K562 (cell line): ENCODE results near the gene EEF2K. TPM values are rescaled to one million over a fixed set of nuclear protein-coding genes. Genes with fewer than 3 reads are reported as not detected.
A peak's percentile ranks its signal among the peaks of the same experiment; 100 is the strongest.

Experiments
- BRF1 ChIP-seq: IDR thresholded peaks from 3 replicates; pipeline ENCODE4 v1.6.1; 2011; ENCODE audit warnings: borderline replicate concordance, mild to moderate bottlenecking; ENCODE audit not compliant: insufficient read length; ENCODE audit errors: extremely low read depth
- CTBP1 ChIP-seq: fragments of 450-650 bp; IDR thresholded peaks from 2 replicates; pipeline ENCODE4 v1.6.1; 2016; ENCODE audit warnings: borderline replicate concordance
- DMBX1 ChIP-seq: fragments of 250-450 bp; sonication (Bioruptor Pico); IDR thresholded peaks from 2 replicates; pipeline ENCODE4 v1.8.0; 2022; ENCODE audit warnings: inconsistent platforms, mild to moderate bottlenecking, moderate library complexity, borderline replicate concordance
- GATAD2B ChIP-seq: fragments of 450-650 bp; IDR thresholded peaks from 2 replicates; pipeline ENCODE4 v1.6.1; 2017; ENCODE audit warnings: mild to moderate bottlenecking, borderline replicate concordance
- GTF2F1 ChIP-seq: IDR thresholded peaks from 2 replicates; pipeline ENCODE4 v1.6.1; 2011; ENCODE audit warnings: low read depth, low read length, improper control_type of control experiment
- HNRNPLL ChIP-seq: fragments of 200-400 bp; formaldehyde crosslinking; IDR thresholded peaks from 2 replicates; pipeline ENCODE4 v1.6.1; 2017; ENCODE audit warnings: low read length, low read depth, mild to moderate bottlenecking; ENCODE audit not compliant: poor library complexity, severe bottlenecking
- KDM1A ChIP-seq, 2 experiments: fragments of 450-650 bp; IDR thresholded peaks; 2 replicates each; pipeline ENCODE4 v1.6.1; 2016; ENCODE audit warnings: mild to moderate bottlenecking in 2 of 2
- KDM4B ChIP-seq, 2 experiments: fragments of 450-650 bp in 1 of 2; sonication (generic) in 1 of 2; IDR thresholded peaks; 2 replicates each; pipeline ENCODE4 v1.6.1; 2016 to 2017; ENCODE audit warnings: borderline replicate concordance in 2 of 2, antibody characterized with exemption in 1 of 2, low read depth in 1 of 2, mild to moderate bottlenecking in 1 of 2
- POLR2AphosphoS2 ChIP-seq: IDR thresholded peaks from 2 replicates; pipeline ENCODE4 v1.6.1; 2012; ENCODE audit warnings: low read length, improper control_type of control experiment
- RFX5 ChIP-seq: IDR thresholded peaks from 2 replicates; pipeline ENCODE4 v1.6.1; 2011; ENCODE audit warnings: low read depth, mild to moderate bottlenecking, improper control_type of control experiment, low read length
- SP1 ChIP-seq: sonication (generic); formaldehyde crosslinking; IDR thresholded peaks from 2 replicates; pipeline ENCODE4 v1.8.1; 2022; ENCODE audit warnings: mild to moderate bottlenecking, missing genetic modification reagents
- TBP ChIP-seq: optimal IDR thresholded peaks from 2 replicates; pipeline ENCODE3; 2011; ENCODE audit warnings: low read depth, low read length, improper control_type of control experiment
- ZC3H11A ChIP-seq: IDR thresholded peaks from 2 replicates; pipeline ENCODE4 v1.6.1; 2012; ENCODE audit warnings: low read depth, low read length, improper control_type of control experiment
- ZNF239 ChIP-seq: fragments of 250-450 bp; sonication (Bioruptor Pico); IDR thresholded peaks from 2 replicates; pipeline ENCODE4 v1.4.0; 2020; ENCODE audit warnings: mild to moderate bottlenecking
- ZNF253 ChIP-seq: fragments of 250-450 bp; sonication (Bioruptor Pico); conservative IDR thresholded peaks from 2 replicates; pipeline ENCODE4 v1.6.1; 2021; ENCODE audit warnings: mild to moderate bottlenecking
- polyA plus RNA-seq, 8 experiments: library from polyadenylated mRNA; depleted of rRNA in 4 of 8; stranded (reverse) in 5 of 8; unstranded in 3 of 8; fragments of >200 nt; fragmentation: Nextera tagmentation in 2 of 8; fragmentation: Illumina TruSeq in 1 of 8; extraction: Ambion mirVana in 2 of 8; extraction: Trizol in 1 of 8; gene quantifications; 2 replicates each; pipeline versions ENCODE4 v1.2.1 to v1.2.3, GENCODE V29; 2011 to 2014; ENCODE audit warnings: inconsistent platforms in 1 of 8, missing spikeins in 1 of 8
- total RNA-seq, 7 experiments: library from RNA; depleted of rRNA in 6 of 7; stranded (reverse); fragments of >200 nt in 6 of 7; fragmentation: Illumina TruSeq in 2 of 7; extraction: Trizol in 2 of 7; gene quantifications; 2 replicates each; pipeline versions ENCODE4 v1.2.1 to v1.2.3, GENCODE V29; 2011 to 2021; ENCODE audit warnings: low replicate concordance in 1 of 7
- TF ChIP-seq, protein P1 (sequence below): fragments of 450-650 bp; IDR thresholded peaks from 2 replicates; pipeline ENCODE4 v1.6.1; 2014; ENCODE audit warnings: low read depth, mild to moderate bottlenecking, moderate library complexity, borderline replicate concordance
- TF ChIP-seq, protein P2 (sequence below): fragments of 450-650 bp; formaldehyde crosslinking; IDR thresholded peaks from 2 replicates; pipeline ENCODE4 v1.4.0; 2022; ENCODE audit warnings: mild to moderate bottlenecking, moderate library complexity
- TF ChIP-seq, protein P3 (sequence below), 2 experiments: fragments of 150-350 bp in 1 of 2; IDR thresholded peaks; 2 replicates each; pipeline ENCODE4 v1.6.1; 2012 to 2016; ENCODE audit warnings: low read depth in 2 of 2, low read length in 2 of 2, mild to moderate bottlenecking in 1 of 2, moderate library complexity in 1 of 2
- TF ChIP-seq, protein P4 (sequence below): IDR thresholded peaks from 2 replicates; pipeline ENCODE4 v1.6.1; 2012; ENCODE audit warnings: low read depth, low read length, improper control_type of control experiment, borderline replicate concordance

EEF2K gene
- total and polyA plus RNA-seq, 9 of the 15 experiments (the other 6 are each of a cell fraction or from before 2014, with no cell fraction given) = 3.0 to 35.2 (median 12.2) TPM

DNA sequence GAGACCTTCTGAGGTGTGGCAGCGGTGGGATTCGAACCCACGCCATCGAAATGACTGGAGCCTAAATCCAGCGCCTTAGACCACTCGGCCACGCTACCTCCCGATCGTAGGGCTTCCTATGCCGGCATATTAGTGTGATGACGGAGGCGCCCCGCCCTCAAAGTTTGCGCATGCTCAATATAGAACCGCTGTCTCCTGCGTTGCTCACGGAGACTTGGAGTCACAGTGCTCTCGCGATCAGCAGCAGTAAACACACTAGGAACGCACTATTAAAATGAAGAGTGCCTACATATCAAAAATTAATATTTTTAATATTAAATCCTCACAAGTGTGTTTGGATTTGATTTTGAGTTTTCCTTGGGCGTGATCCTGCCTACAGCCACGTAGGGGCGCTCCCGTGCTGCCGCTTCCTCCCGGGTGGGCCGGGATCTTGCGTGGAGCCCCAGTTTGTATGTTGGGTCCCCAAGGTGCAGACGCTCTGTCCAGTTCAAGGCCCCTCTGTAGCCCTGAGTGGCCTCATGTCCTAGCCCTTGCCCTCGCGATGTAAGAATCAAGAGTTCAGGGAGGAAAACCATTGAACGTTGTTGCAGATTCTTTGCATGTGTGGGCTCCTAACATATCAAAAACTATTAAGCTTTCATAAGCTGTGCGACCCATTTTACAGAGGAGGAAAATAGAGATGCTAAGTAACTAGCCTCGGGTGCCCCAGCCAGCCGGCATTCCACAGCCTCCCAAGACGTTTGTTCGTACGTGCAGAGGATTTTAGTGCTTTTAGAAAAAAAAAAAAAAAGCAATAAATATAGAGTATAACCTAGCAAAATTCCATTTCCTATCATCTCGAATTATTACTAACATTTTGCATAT is 10.2 kb upstream of the EEF2K start (continued):
- TF ChIP-seq RFX5 (peak; percentile 59; the same call in 1 of the 2 replicates), POLR2AphosphoS2 (peak; percentile 74; the same call in 1 of the 2 replicates), KDM1A (IDR thresholded peaks at IDR 0.05) (peak; percentile 38 to 76; a peak in 3 of 4 replicates), SP1 (CRISPR knock-in tag) (peak; percentile 98), CTBP1 (0 out of 2 replicates have a peak, but pooled peaks have one; percentile 12), GATAD2B (0 out of 2 replicates have a peak, but pooled peaks have one; percentile 8), ZNF253 (CRISPR knock-in tag) (no peak), TBP (peak; percentile 100), GTF2F1 (no peak), ZNF239 (CRISPR knock-in tag) (no peak), BRF1 (peak; percentile 98), DMBX1 (CRISPR knock-in tag) (no peak), KDM4B (IDR thresholded peaks at IDR 0.05; ENCODE audit: borderline replicate concordance in 2 of 2, low read depth in 1 of 2) (no peak), ZC3H11A (peak; percentile 73; the same call in 1 of the 2 replicates), HNRNPLL (peak; percentile 53)
- TF ChIP-seq, protein P1, sequence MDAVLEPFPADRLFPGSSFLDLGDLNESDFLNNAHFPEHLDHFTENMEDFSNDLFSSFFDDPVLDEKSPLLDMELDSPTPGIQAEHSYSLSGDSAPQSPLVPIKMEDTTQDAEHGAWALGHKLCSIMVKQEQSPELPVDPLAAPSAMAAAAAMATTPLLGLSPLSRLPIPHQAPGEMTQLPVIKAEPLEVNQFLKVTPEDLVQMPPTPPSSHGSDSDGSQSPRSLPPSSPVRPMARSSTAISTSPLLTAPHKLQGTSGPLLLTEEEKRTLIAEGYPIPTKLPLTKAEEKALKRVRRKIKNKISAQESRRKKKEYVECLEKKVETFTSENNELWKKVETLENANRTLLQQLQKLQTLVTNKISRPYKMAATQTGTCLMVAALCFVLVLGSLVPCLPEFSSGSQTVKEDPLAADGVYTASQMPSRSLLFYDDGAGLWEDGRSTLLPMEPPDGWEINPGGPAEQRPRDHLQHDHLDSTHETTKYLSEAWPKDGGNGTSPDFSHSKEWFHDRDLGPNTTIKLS = peak; percentile 17; the same call in 1 of the 2 replicates
- TF ChIP-seq, protein P2, sequence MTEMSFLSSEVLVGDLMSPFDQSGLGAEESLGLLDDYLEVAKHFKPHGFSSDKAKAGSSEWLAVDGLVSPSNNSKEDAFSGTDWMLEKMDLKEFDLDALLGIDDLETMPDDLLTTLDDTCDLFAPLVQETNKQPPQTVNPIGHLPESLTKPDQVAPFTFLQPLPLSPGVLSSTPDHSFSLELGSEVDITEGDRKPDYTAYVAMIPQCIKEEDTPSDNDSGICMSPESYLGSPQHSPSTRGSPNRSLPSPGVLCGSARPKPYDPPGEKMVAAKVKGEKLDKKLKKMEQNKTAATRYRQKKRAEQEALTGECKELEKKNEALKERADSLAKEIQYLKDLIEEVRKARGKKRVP (CRISPR knock-in tag) = no peak
- TF ChIP-seq, protein P3, sequence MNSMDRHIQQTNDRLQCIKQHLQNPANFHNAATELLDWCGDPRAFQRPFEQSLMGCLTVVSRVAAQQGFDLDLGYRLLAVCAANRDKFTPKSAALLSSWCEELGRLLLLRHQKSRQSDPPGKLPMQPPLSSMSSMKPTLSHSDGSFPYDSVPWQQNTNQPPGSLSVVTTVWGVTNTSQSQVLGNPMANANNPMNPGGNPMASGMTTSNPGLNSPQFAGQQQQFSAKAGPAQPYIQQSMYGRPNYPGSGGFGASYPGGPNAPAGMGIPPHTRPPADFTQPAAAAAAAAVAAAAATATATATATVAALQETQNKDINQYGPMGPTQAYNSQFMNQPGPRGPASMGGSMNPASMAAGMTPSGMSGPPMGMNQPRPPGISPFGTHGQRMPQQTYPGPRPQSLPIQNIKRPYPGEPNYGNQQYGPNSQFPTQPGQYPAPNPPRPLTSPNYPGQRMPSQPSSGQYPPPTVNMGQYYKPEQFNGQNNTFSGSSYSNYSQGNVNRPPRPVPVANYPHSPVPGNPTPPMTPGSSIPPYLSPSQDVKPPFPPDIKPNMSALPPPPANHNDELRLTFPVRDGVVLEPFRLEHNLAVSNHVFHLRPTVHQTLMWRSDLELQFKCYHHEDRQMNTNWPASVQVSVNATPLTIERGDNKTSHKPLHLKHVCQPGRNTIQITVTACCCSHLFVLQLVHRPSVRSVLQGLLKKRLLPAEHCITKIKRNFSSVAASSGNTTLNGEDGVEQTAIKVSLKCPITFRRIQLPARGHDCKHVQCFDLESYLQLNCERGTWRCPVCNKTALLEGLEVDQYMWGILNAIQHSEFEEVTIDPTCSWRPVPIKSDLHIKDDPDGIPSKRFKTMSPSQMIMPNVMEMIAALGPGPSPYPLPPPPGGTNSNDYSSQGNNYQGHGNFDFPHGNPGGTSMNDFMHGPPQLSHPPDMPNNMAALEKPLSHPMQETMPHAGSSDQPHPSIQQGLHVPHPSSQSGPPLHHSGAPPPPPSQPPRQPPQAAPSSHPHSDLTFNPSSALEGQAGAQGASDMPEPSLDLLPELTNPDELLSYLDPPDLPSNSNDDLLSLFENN (IDR thresholded peaks at IDR 0.05; ENCODE audit: low read depth in 2 of 2, low read length in 2 of 2) = 0 out of 4 replicates have a peak, but pooled peaks of 1 of the 2 experiments have one; percentile 14
- TF ChIP-seq, protein P4, sequence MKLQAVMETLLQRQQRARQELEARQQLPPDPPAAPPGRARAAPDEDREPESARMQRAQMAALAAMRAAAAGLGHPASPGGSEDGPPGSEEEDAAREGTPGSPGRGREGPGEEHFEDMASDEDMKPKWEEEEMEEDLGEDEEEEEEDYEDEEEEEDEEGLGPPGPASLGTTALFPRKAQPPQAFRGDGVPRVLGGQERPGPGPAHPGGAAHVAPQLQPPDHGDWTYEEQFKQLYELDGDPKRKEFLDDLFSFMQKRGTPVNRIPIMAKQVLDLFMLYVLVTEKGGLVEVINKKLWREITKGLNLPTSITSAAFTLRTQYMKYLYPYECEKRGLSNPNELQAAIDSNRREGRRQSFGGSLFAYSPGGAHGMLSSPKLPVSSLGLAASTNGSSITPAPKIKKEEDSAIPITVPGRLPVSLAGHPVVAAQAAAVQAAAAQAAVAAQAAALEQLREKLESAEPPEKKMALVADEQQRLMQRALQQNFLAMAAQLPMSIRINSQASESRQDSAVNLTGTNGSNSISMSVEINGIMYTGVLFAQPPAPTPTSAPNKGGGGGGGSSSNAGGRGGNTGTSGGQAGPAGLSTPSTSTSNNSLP = peak; percentile 78; the same call in 1 of the 2 replicates
